Measurements from ENCODE around the gene FAH. TPM values are rescaled to one million over a fixed set of nuclear protein-coding genes. Genes with fewer than 3 reads are reported as not detected.

FAH gene
- polyA plus RNA-seq, 1 donor from 2014 or later, result 3.1 TPM

DNA sequence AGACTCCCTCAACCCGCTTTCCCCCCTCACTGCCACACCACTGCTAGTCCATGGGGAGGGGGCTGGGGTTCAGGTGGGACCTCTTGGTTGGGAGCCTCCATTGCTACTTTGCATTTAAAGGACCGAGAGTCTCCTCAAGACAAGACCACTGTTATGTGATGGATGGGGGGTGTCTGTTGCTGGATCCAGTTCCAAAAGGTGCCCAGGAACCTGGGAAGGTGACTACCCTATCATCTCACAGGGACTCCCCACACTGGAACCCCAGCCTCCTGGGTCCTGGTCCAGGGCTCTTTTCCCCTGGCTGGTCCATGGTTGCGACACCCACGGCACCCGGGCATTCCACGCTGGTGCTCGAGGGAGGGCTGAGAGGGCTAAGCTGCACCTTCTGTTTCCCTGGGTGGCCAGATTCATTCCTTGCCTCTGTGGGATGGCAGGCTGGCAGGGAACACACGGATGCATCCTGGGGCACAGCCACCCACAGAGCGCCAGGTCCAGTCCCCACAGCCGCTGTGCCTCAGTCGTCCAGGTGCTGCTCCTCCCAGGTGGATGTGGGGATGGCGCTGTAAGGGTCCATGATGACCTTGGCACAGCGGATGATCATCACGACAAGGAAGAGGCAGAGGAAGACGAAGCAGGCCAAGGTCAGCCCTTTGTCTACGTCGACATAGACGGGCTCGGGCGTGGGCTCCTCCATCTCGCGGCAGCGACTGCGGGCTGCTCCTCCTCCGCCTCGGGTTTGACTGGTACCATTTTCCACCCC lies 48.6 kb downstream of the FAH start:
- Histone ChIP-seq H3K4me3 (ENCODE audit: low read length) (no peak overlapping the region), H3K9me2 (ENCODE audit: insufficient read depth, low read length) (no peaks in the 10 kb centered on the region), H4K20me1 (ENCODE audit: insufficient read depth) (no peaks in the 10 kb centered on the region), H3F3A (ENCODE audit: insufficient read depth, low read length, poor library complexity, severe bottlenecking) (no peaks in the 10 kb centered on the region), H3K9me3 (ENCODE audit: low read length) (no peaks in the 10 kb centered on the region), H3K79me2 (replicated peaks; ENCODE audit: insufficient read depth, low read length) (no peaks in the 10 kb centered on the region), H3K27me3 (ENCODE audit: insufficient read depth, low read depth, low read length) (no peaks in the 10 kb centered on the region), H3K9ac (ENCODE audit: low read length) (no peak overlapping the region), H3K27ac (ENCODE audit: low read length) (no peak overlapping the region), H3K4me2 (ENCODE audit: low read length) (no peak overlapping the region), H2AFZ (ENCODE audit: low read depth, low read length) (no peak overlapping the region), H3K36me3 (ENCODE audit: insufficient read depth, low read length) (no peaks in the 10 kb centered on the region)
- TF ChIP-seq, protein P1, sequence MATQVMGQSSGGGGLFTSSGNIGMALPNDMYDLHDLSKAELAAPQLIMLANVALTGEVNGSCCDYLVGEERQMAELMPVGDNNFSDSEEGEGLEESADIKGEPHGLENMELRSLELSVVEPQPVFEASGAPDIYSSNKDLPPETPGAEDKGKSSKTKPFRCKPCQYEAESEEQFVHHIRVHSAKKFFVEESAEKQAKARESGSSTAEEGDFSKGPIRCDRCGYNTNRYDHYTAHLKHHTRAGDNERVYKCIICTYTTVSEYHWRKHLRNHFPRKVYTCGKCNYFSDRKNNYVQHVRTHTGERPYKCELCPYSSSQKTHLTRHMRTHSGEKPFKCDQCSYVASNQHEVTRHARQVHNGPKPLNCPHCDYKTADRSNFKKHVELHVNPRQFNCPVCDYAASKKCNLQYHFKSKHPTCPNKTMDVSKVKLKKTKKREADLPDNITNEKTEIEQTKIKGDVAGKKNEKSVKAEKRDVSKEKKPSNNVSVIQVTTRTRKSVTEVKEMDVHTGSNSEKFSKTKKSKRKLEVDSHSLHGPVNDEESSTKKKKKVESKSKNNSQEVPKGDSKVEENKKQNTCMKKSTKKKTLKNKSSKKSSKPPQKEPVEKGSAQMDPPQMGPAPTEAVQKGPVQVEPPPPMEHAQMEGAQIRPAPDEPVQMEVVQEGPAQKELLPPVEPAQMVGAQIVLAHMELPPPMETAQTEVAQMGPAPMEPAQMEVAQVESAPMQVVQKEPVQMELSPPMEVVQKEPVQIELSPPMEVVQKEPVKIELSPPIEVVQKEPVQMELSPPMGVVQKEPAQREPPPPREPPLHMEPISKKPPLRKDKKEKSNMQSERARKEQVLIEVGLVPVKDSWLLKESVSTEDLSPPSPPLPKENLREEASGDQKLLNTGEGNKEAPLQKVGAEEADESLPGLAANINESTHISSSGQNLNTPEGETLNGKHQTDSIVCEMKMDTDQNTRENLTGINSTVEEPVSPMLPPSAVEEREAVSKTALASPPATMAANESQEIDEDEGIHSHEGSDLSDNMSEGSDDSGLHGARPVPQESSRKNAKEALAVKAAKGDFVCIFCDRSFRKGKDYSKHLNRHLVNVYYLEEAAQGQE (IDR thresholded peaks at IDR 0.05; ENCODE audit: borderline replicate concordance), result no peak
- TF ChIP-seq TAF1 (IDR thresholded peaks at IDR 0.05; ENCODE audit: low read depth), result no peak
- TF ChIP-seq POLR2AphosphoS5 (IDR thresholded peaks at IDR 0.05), result no peak
- no peak for TF ChIP-seq MXI1 (conservative IDR thresholded peaks at IDR 0.05; ENCODE audit: poor library complexity, severe bottlenecking)
- TF ChIP-seq, protein P2, sequence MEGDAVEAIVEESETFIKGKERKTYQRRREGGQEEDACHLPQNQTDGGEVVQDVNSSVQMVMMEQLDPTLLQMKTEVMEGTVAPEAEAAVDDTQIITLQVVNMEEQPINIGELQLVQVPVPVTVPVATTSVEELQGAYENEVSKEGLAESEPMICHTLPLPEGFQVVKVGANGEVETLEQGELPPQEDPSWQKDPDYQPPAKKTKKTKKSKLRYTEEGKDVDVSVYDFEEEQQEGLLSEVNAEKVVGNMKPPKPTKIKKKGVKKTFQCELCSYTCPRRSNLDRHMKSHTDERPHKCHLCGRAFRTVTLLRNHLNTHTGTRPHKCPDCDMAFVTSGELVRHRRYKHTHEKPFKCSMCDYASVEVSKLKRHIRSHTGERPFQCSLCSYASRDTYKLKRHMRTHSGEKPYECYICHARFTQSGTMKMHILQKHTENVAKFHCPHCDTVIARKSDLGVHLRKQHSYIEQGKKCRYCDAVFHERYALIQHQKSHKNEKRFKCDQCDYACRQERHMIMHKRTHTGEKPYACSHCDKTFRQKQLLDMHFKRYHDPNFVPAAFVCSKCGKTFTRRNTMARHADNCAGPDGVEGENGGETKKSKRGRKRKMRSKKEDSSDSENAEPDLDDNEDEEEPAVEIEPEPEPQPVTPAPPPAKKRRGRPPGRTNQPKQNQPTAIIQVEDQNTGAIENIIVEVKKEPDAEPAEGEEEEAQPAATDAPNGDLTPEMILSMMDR (IDR thresholded peaks at IDR 0.05; ENCODE audit: poor library complexity, severe bottlenecking), result no peak
- no peak for TF ChIP-seq EP300 (conservative IDR thresholded peaks at IDR 0.05; ENCODE audit: poor library complexity, severe bottlenecking)
- no peak for TF ChIP-seq RAD21 (conservative IDR thresholded peaks at IDR 0.05)
- no peak for TF ChIP-seq EZH2 (IDR thresholded peaks at IDR 0.05; ENCODE audit: borderline replicate concordance, insufficient read depth, low read length, poor library complexity, severe bottlenecking)
- no peak for TF ChIP-seq SMC3 (conservative IDR thresholded peaks at IDR 0.05; ENCODE audit: poor library complexity)

DNA sequence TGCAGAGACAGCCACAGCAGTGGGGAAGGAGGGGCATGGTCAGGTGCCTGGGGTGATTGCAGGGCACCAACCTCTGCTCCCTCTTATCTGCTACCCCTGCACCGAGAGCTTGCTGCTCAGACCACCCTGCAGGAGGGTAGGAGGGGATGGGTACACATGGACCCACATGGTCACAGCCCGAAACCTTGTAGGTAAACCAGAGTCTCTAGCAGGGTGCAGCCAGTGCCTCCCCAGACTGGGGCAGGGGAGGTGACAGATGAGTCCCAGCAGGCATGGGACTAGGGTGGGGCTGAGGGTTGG lies 49.2 kb downstream of the FAH start:
- H3K27me3 ChIP-seq (ENCODE audit: insufficient read depth, low read depth, low read length), result no peaks in the 10 kb centered on the region
- no peak overlapping the region for H3K27ac ChIP-seq (ENCODE audit: low read length)
- H4K20me1 ChIP-seq (ENCODE audit: insufficient read depth), result no peaks in the 10 kb centered on the region
- H3K79me2 ChIP-seq (replicated peaks; ENCODE audit: insufficient read depth, low read length), result no peaks in the 10 kb centered on the region
- no peaks in the 10 kb centered on the region for H3K9me2 ChIP-seq (ENCODE audit: insufficient read depth, low read length)
- no peaks in the 10 kb centered on the region for H3F3A ChIP-seq (ENCODE audit: insufficient read depth, low read length, poor library complexity, severe bottlenecking)
- H3K4me3 ChIP-seq (ENCODE audit: low read length), result no peak overlapping the region
- TF ChIP-seq, protein P2 (IDR thresholded peaks at IDR 0.05; ENCODE audit: poor library complexity, severe bottlenecking), result no peak
- TF ChIP-seq MXI1 (conservative IDR thresholded peaks at IDR 0.05; ENCODE audit: poor library complexity, severe bottlenecking), result no peak
- no peak for TF ChIP-seq EP300 (conservative IDR thresholded peaks at IDR 0.05; ENCODE audit: poor library complexity, severe bottlenecking)
- no peak for TF ChIP-seq SMC3 (conservative IDR thresholded peaks at IDR 0.05; ENCODE audit: poor library complexity)
- TF ChIP-seq, protein P1 (IDR thresholded peaks at IDR 0.05; ENCODE audit: borderline replicate concordance), result no peak
- no peak for TF ChIP-seq POLR2AphosphoS5 (IDR thresholded peaks at IDR 0.05)
- no peak for TF ChIP-seq TAF1 (IDR thresholded peaks at IDR 0.05; ENCODE audit: low read depth)
- no peak for TF ChIP-seq RAD21 (conservative IDR thresholded peaks at IDR 0.05)
- no peak for TF ChIP-seq EZH2 (IDR thresholded peaks at IDR 0.05; ENCODE audit: borderline replicate concordance, insufficient read depth, low read length, poor library complexity, severe bottlenecking)
- H3K4me2 ChIP-seq (ENCODE audit: low read length), result no peak overlapping the region
- no peak overlapping the region for H3K9ac ChIP-seq (ENCODE audit: low read length)
- H3K9me3 ChIP-seq (ENCODE audit: low read length), result no peaks in the 10 kb centered on the region
- H3K36me3 ChIP-seq (ENCODE audit: insufficient read depth, low read length), result no peaks in the 10 kb centered on the region
- no peak overlapping the region for H2AFZ ChIP-seq (ENCODE audit: low read depth, low read length)

Data from neural cell (in vitro differentiated cells).